Stimulated activated CD4-positive, alpha-beta T cell treated with anti-CD3 and anti-CD28 coated beads, TNF-alpha, amount 100 ng/mL, for 1 hour (primary cell): ENCODE data around the gene RAB29.
A peak's percentile ranks its signal among the peaks of the same experiment; 100 is the strongest.

Experiments used
- DNase-seq, 3 donors: peaks; one replicate each; pipeline ENCODE4 v3.0.0-alpha.2; 2020; ENCODE audit warnings: low read depth in 3 of 3, low spot score in 1 of 3

The RAB29 gene

DNA sequence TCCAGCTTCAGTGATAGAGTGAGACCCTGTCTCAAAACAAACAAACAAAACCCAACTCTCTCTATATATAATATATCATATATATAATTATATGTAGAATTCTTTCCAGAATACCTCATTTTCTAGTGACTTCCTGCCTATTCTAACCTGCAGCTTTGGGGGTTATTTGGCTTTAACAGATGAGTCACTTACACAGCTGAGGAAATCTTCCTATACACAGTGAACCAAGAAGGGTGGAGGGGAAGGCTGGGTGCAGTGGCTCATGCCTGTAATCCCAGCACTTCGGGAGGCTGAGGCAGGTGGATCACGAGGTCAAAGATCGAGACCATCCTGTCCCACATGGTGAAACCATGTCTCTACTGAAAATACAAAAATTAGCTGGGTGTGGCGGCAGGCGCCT lies 9.2 kb downstream of the RAB29 start:
- DNase-seq: no peak

DNA sequence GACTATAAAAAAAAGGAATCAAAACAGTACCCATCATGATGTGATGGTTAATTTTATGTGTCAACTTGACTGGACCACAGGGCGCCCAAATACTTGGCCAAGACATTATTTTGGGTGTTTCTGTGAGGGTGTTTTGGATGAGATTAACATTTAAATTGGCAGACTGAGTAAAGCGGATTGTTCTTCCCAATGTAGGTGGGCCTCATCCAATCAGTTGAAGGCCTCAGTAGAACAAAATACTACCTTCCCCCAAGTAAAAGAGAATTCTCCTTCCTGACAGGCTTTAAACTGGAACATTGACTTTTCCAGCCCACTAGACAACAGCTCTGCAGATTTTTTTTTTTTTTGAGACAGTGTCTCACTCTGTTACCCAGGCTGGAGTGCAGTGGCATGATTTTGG lies 10.7 kb downstream of the RAB29 start:
- DNase-seq: no peak

DNA sequence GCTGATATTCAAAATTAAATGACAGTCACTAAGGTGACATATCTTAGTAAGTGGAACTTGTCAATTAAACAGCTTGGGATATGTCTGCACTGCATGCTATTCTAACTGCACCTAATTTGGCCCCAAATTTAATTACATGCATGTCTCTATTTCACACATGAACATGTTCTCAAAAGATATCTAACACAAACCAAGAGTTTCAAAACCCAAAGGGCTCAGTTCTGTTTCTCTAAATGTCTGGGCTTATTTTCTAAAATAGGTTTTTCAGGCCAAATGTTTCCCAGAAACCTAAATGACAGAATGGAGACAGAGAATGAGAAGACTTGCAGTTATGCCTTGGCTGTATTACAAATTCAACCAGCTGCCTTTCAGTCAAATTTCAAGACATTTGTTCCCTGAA lies 11.3 kb downstream of the RAB29 start:
- DNase-seq: no peak

GRCh38 chr1:205760606-205761005 lies 14.7 kb downstream of the RAB29 start:
- DNase-seq: no peak

GRCh38 chr1:205756552-205756951 lies 18.7 kb downstream of the RAB29 start:
- DNase-seq: no peak

DNA sequence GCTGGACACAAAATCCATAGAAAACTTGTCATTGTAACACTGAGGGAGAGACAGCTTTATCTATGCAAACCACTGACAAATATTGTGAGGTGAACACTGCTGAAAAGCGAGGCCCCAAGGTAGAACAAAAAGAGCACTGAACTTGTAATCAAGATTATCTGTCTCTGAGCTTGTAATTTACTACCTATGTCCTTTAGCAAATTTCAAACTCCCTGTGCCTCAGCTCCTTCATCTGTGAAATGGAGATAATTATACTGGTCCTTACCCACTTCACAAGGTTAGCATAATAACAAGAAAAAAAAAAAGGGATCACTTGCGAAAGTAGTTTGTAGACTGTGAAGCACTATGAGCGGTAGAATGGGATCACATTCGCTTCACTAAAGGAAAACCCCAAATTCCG lies 20.4 kb downstream of the RAB29 start:
- DNase-seq: no peak

DNA sequence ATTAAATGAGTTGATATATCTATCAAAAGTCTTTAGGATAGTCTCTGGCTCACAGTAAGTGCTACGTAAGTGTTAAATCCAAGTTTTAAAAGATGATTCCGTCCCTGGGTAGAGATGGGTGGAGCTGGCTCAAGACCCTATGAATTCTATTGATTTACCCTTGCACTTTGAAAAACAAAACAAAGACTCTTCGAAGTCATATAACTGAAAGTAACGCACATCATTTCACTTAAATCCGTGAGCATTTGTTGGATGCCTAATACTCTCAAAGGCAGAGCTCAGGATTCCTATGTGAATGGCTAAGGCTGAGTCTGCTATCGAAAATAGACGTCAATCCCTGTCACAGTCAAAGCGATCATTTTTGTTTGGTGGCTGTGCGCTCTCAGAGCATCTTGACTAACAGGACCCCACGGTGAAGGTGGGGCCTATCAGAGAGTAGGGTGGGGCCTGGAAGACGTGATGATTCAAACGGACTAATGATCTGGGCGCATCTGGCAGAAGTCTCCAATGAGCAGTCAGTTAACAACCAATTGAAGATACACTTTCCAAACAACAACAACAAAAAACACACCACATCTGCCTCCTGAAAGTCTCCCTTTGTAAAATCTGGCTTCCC lies 24.1 kb downstream of the RAB29 start:
- DNase-seq: no peak

DNA sequence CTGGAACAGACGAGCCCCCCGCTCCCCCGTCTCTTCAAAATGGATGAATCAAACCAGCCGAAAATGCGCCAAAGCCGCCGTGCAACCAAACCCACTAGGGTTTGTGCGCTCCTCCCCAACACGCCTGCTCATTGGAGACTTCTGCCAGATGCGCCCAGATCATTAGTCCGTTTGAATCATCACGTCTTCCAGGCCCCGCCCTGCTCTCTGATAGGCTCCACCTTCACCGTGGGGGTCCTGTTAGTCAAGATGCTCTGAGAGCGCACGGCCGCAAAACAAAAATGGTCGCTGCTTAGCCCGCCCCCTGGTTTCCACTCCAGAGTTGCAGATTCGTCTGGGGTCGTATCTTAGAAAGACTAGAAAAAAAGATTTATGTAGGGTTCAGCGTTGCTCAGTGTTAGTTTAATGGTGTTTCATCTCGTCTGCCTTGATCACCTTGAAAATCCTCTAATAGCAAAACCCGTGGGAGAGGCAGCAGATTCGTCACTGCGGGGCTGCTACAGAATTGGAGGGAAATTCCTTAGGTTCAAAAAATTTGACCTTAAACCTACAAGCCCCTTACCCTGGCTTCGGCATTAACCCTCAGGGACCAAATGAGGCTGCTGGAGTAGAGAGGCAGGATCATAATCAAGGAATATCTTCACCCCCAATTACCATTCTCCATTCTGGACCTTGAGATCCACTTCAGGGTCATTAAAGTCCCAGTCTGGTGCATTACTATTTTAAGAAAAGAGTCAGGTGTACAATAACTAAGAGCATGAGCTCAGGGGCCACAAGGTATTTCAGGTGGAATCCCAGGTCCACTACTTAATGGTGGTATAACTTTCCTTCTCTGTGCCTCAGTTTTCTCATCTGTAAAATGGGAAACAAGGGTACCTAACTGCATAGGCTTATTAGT lies 24.9 kb downstream of the RAB29 start, which contains the start of gene NUCKS1:
Gene NUCKS1 (minus strand): TSS at position 45 of the 898 bp plus-strand sequence. CDS start 209 bp downstream, outside the sequence.
- peak; percentile 82 to 95 (median 88) for DNase-seq

DNA sequence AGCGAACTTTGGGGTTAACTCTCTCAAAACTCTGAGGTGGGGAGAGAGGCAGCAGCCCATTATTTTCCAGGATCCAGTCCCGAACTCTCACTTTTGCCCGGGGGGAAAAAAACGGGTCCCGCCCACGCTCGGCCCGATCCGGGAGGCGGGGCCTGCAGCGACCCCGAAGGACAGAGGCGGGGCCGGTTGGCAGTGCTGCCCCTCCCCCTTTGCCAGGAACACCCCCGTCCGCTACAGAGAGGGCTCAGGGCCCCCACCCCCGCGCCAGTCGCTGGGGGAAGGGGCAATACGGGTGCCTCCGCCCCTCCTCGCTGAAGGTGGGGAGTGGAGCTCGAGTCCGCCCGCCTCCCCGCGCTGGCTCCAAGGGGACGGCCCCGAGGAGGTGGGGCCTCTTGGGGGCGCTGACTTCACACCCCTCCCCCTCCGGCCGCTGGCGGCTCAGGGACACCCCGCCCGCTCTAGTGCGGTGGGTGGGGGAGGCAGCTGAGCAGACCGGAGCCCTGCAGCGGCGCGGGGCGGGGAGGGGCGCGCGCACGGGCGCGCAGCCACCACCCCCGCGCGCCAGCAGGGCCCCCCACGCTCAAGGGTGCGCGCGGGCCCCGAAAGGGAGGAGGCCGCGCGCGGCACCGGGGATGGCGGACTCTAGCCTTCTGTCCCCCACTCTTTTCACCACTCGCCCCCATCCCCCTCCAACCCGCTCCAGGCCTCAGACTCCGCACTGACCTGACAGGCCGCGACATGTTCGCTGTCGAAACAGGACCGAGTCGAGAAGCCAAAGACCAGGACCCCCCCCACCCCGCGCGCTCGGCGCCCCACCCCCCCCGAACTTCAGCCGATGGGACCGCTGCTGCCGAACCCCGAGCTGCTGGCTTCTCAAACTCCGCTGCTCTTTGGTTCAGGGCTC lies 25.8 kb downstream of the RAB29 start:
- peak; percentile 81 to 90 (median 90) for DNase-seq

DNA sequence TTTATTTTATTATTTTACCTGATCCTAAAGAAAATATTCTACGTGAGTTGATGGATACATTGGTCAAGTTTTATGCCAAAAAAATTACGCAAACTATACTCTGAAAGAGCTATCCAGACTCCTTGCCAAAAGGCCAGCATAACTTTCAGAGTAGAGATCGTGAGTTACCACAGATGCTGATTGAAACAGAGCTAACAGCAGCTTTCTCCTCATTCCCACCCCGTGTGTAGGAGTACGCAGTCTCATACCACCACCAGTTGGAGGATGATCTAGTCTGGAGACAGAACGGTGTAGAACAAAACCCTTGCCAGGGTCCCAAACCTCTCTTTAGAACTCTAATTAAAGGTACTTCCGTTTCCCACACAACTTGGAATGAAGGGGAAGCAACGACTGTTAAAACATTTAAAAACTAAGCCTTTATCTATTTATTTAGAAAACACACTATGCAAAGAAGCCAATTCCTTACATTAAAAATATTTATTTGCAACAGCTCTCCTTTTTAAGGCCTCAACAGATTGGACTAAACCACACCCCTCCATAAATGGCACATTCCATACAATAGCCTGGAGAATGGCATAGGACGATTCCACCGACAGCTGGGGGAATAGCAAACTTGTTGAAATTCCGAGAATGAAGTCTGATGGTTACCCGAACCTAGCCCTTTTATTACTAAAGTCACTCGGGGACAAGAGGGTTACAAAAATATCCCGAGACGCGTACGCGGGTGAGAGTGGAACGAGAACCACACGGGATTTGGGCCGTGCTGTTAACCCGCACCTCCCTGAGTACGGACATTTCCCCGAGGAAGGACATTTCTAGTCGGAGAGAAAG lies 26.7 kb downstream of the RAB29 start:
- DNase-seq: no peak

DNA sequence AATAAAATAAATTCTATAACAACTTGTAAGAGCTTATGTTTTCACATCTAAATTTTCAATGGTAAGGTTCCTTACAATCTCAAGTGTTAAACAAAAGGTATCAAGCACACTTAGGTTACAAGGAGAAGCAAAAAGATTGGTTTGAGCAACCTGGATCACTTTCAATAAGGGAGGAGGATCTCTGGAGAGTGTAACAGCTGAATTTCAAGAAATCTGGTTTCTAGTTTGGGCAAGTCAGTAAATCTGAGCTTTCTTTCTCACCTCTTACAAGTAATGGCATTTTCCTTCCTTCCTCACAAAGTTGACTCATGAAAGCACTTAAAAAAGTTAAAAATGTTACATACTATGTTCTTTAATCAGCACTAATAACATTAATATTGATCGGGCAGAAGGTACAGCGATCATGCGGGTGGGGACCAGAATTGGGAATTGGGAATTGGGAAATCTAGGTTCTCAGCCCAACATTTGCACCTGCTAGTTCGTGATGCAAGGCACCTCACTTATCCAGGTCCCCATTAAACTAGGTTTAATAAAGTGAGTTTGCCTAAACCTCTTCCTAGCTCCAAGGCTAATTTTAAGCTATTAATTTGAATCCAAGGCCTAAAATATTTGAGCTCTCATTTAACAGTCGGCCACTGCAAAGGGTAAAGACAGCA lies 28.4 kb downstream of the RAB29 start:
- DNase-seq: no peak

GRCh38 chr1:205744403-205744802 lies 30.9 kb downstream of the RAB29 start:
- no peak for DNase-seq

DNA sequence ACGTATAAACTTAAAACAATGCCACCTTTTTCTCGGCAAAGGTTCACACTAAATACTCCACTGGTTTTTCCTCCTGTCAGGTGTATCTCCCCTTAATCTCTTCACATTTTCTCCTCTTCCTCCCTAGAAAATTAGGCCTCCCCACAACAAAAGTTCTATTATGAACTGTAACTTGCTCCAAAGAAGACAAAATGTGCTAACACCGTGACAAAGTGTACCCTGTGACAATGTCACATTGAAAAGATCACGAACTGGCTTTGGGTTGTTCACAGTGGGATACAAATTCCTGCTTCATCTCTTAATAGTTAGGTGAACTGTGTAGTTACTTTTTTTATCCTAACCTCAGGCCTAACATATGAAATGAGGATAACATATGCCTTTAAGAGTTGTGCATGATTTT lies 31.3 kb downstream of the RAB29 start:
- DNase-seq: no peak

GRCh38 chr1:205741681-205742080 lies 33.6 kb downstream of the RAB29 start:
- no peak for DNase-seq

DNA sequence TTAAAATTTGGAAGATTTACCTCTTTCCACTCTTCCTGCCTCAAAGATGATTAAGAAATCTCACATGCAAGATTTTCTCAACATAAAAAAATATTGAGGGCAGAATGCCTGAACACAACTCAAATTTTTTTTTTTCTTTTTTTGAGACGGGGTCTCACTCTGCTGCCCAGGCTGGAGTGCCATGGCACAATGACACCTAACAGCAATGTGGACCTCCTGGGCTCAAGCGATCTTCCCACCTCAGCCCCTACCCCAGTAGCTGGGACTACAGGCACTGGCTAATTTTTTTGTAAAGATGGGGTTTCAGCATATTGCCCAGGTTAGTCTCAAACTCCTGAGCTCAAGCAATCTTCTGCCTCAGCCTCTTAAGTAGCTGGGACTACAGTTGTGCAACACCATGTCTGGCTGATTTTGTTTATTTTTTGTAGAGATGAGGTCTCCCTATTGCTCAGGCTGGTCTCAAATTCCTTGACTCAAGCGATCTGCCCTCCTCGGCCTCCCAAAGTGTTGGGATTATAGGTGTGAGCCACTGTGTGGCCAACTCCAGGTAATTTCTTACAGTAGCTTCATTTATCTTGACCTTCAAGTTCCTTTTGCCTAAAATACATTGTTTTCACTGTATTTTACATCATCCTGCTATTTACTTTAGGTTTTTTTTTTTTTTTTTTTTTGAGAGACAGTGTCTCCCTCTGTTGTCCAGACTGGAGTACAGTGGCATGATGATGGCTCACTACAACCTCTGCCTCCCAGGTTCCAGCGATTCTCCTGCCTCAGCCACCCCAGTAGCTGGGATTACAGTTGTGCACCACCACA lies 35.7 kb downstream of the RAB29 start:
- DNase-seq: no peak

GRCh38 chr1:205735218-205735617 lies 40.1 kb downstream of the RAB29 start:
- no peak for DNase-seq

GRCh38 chr1:205733438-205734175 lies 41.7 kb downstream of the RAB29 start:
- DNase-seq: no peak

GRCh38 chr1:205729945-205730610 lies 45.2 kb downstream of the RAB29 start:
- DNase-seq: no peak
